HepG2 (cell line): ENCODE data around the gene TFPI.

ENCODE experiments used
- ATF7-NPFF ChIP-seq: sonication (generic); formaldehyde crosslinking; IDR thresholded peaks from 2 replicates; pipeline ENCODE4 v1.8.1; 2023; ENCODE audit warnings: mild to moderate bottlenecking, low read depth, missing genetic modification reagents, moderate library complexity
- DPF2 ChIP-seq: sonication (generic); formaldehyde crosslinking; IDR thresholded peaks from 2 replicates; pipeline ENCODE4 v1.4.0; 2020; ENCODE audit warnings: mild to moderate bottlenecking, low read depth, missing genetic modification reagents, borderline replicate concordance
- HCFC1 ChIP-seq: fragments of 150-350 bp; IDR thresholded peaks from 2 replicates; pipeline ENCODE4 v1.6.1; 2014; ENCODE audit warnings: low read depth, low read length
- RXRB ChIP-seq: IDR thresholded peaks from 2 replicates; pipeline ENCODE4 v1.6.1; 2016; ENCODE audit warnings: borderline replicate concordance, missing genetic modification reagents, missing compliant biosample characterization
- ZNF138 ChIP-seq: sonication (generic); formaldehyde crosslinking; IDR thresholded peaks from 2 replicates; pipeline ENCODE4 v1.5.0; 2020; ENCODE audit warnings: mild to moderate bottlenecking, low read depth, missing genetic modification reagents
- ZNF232 ChIP-seq: sonication (generic); formaldehyde crosslinking; IDR thresholded peaks from 2 replicates; pipeline ENCODE4 v1.4.0; 2020; ENCODE audit warnings: missing genetic modification reagents, borderline replicate concordance
- ZNF274 ChIP-seq: sonication (generic); formaldehyde crosslinking; IDR thresholded peaks from 2 replicates; pipeline ENCODE4 v1.5.1; 2020; ENCODE audit warnings: mild to moderate bottlenecking, missing genetic modification reagents
- ZNF510 ChIP-seq: sonication (generic); formaldehyde crosslinking; IDR thresholded peaks from 2 replicates; pipeline ENCODE4 v1.4.0; 2020; ENCODE audit warnings: low read depth, mild to moderate bottlenecking, missing genetic modification reagents
- ZSCAN29 ChIP-seq: sonication (generic); formaldehyde crosslinking; conservative IDR thresholded peaks from 2 replicates; pipeline ENCODE4 v1.4.0; 2020; ENCODE audit warnings: mild to moderate bottlenecking, missing genetic modification reagents
- TF ChIP-seq, protein P1 (sequence below): sonication (generic); formaldehyde crosslinking; conservative IDR thresholded peaks from 2 replicates; pipeline ENCODE4 v1.4.0; 2020; ENCODE audit warnings: missing genetic modification reagents
- TF ChIP-seq, protein P2 (sequence below): sonication (generic); formaldehyde crosslinking; IDR thresholded peaks from 2 replicates; pipeline ENCODE4 v1.4.0; 2020; ENCODE audit warnings: low read depth, missing genetic modification reagents
- TF ChIP-seq, protein P3 (sequence below): sonication (generic); formaldehyde crosslinking; IDR thresholded peaks from 2 replicates; pipeline ENCODE4 v1.8.1; 2023; ENCODE audit warnings: missing genetic modification reagents, inconsistent platforms, borderline replicate concordance
- TF ChIP-seq, protein P4 (sequence below): sonication (generic); formaldehyde crosslinking; IDR thresholded peaks from 2 replicates; pipeline ENCODE4 v1.5.0; 2020; ENCODE audit warnings: mild to moderate bottlenecking, missing genetic modification reagents, moderate library complexity

DNA sequence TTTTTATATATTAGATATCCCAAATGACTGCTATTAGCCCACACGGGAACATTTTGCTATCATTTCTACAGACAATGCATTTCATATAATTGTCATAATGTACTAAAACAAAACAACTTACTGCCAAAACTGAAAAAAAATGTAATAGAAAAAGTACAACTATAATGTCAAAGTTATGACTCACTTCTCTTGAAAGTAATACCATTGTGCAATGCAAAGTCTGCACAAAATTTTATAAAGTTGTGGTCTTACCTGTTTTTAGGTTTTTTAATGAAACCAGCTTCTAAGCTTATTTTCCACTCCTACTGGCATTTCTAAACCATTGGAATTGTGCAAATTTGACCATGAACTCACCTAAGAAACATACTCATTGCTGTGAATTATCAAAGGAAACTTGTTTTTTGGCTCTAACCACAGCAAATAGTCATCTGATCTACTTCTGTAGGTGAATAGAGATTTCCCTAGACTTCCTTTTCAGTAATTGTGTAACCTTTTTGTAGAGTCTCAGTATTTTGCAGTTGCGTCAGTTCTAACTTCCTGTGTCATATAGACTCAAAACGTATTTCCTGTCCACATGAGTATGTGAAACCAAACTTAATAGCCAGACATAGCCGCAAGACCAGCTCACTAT is 31.9 kb upstream of the TFPI start:
- TF ChIP-seq, protein P1, sequence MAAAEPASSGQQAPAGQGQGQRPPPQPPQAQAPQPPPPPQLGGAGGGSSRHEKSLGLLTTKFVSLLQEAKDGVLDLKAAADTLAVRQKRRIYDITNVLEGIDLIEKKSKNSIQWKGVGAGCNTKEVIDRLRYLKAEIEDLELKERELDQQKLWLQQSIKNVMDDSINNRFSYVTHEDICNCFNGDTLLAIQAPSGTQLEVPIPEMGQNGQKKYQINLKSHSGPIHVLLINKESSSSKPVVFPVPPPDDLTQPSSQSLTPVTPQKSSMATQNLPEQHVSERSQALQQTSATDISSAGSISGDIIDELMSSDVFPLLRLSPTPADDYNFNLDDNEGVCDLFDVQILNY (CRISPR knock-in tag), result no peak
- TF ChIP-seq ATF7-NPFF (CRISPR knock-in tag) (no peak), ZNF510 (CRISPR knock-in tag) (no peak), ZNF138 (CRISPR knock-in tag) (no peak), ZNF232 (CRISPR knock-in tag) (no peak), DPF2 (CRISPR knock-in tag) (no peak), HCFC1 (no peak), ZSCAN29 (CRISPR knock-in tag) (no peak), RXRB (CRISPR knock-in tag) (no peak), ZNF274 (no peak)
- TF ChIP-seq, protein P2, sequence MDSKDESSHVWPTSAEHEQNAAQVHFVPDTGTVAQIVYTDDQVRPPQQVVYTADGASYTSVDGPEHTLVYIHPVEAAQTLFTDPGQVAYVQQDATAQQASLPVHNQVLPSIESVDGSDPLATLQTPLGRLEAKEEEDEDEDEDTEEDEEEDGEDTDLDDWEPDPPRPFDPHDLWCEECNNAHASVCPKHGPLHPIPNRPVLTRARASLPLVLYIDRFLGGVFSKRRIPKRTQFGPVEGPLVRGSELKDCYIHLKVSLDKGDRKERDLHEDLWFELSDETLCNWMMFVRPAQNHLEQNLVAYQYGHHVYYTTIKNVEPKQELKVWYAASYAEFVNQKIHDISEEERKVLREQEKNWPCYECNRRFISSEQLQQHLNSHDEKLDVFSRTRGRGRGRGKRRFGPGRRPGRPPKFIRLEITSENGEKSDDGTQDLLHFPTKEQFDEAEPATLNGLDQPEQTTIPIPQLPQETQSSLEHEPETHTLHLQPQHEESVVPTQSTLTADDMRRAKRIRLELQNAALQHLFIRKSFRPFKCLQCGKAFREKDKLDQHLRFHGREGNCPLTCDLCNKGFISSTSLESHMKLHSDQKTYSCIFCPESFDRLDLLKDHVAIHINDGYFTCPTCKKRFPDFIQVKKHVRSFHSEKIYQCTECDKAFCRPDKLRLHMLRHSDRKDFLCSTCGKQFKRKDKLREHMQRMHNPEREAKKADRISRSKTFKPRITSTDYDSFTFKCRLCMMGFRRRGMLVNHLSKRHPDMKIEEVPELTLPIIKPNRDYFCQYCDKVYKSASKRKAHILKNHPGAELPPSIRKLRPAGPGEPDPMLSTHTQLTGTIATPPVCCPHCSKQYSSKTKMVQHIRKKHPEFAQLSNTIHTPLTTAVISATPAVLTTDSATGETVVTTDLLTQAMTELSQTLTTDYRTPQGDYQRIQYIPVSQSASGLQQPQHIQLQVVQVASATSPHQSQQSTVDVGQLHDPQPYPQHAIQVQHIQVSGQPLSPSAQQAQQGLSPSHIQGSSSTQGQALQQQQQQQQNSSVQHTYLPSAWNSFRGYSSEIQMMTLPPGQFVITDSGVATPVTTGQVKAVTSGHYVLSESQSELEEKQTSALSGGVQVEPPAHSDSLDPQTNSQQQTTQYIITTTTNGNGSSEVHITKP, result no peak
- TF ChIP-seq, protein P3, sequence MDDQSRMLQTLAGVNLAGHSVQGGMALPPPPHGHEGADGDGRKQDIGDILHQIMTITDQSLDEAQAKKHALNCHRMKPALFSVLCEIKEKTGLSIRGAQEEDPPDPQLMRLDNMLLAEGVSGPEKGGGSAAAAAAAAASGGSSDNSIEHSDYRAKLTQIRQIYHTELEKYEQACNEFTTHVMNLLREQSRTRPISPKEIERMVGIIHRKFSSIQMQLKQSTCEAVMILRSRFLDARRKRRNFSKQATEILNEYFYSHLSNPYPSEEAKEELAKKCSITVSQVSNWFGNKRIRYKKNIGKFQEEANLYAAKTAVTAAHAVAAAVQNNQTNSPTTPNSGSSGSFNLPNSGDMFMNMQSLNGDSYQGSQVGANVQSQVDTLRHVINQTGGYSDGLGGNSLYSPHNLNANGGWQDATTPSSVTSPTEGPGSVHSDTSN, result no peak
- TF ChIP-seq, protein P4, sequence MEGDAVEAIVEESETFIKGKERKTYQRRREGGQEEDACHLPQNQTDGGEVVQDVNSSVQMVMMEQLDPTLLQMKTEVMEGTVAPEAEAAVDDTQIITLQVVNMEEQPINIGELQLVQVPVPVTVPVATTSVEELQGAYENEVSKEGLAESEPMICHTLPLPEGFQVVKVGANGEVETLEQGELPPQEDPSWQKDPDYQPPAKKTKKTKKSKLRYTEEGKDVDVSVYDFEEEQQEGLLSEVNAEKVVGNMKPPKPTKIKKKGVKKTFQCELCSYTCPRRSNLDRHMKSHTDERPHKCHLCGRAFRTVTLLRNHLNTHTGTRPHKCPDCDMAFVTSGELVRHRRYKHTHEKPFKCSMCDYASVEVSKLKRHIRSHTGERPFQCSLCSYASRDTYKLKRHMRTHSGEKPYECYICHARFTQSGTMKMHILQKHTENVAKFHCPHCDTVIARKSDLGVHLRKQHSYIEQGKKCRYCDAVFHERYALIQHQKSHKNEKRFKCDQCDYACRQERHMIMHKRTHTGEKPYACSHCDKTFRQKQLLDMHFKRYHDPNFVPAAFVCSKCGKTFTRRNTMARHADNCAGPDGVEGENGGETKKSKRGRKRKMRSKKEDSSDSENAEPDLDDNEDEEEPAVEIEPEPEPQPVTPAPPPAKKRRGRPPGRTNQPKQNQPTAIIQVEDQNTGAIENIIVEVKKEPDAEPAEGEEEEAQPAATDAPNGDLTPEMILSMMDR (CRISPR knock-in tag), result no peak
